Activated B cell treated with CpG ODN at 0.5 μM for 24 hours (primary cell): ENCODE results near the gene PTPN1. TPM values are rescaled to one million over a fixed set of nuclear protein-coding genes. Genes with fewer than 3 reads are reported as not detected.

ENCODE experiments used
- ATAC-seq: fragments of 200-7000 bp; cut with Tn5 transposase; one replicate; pipeline ENCODE4 v1.10.0; 2021; ENCODE audit warnings: low read depth, mild to moderate bottlenecking, moderate library complexity
- CTCF ChIA-PET: fragments of 350-600 bp; sonication (Branson Sonifier 250); formaldehyde crosslinking; loops from one replicate; lab custom pipeline; 2021; ENCODE audit warnings: antibody characterized with exemption; lab: Charles Lee
- POLR2A ChIA-PET: fragments of 350-600 bp; sonication (Branson Sonifier 250); formaldehyde crosslinking; loops from one replicate; lab custom pipeline; 2021; ENCODE audit warnings: antibody characterized with exemption; lab: Charles Lee
- DNase-seq: peaks from one replicate; pipeline ENCODE4 v3.0.0; 2022
- H3K27ac Mint-ChIP-seq: one replicate; pipeline ENCODE4 v1.8.0; 2020; ENCODE audit warnings: mixed read lengths
- H3K27me3 Mint-ChIP-seq: one replicate; pipeline ENCODE4 v1.8.0; 2021; ENCODE audit warnings: mixed read lengths
- H3K36me3 Mint-ChIP-seq: one replicate; pipeline ENCODE4 v1.8.0; 2021; ENCODE audit warnings: low read depth, mixed read lengths
- H3K4me1 Mint-ChIP-seq: one replicate; pipeline ENCODE4 v1.8.0; 2021; ENCODE audit warnings: mixed read lengths
- H3K4me3 Mint-ChIP-seq: one replicate; pipeline ENCODE4 v1.8.0; 2020; ENCODE audit warnings: mild to moderate bottlenecking, mixed read lengths
- H3K9me3 Mint-ChIP-seq: one replicate; pipeline ENCODE4 v1.8.0; 2020; ENCODE audit warnings: mixed read lengths
- intact Hi-C: fragments of 100-400 bp; cut with micrococcal nuclease; formaldehyde crosslinking; loops from one replicate; pipeline ENCODE4 v1.15.1; 2024
- total RNA-seq: library from RNA; stranded (reverse); gene quantifications from 2 replicates; pipeline ENCODE4 v1.2.3, GENCODE V29; 2022
- TF ChIP-seq, protein P1 (sequence below): fragments of 200-600 bp; IDR thresholded peaks from one replicate; pipeline ENCODE4 v1.8.0; 2022; ENCODE audit warnings: antibody characterized with exemption, mild to moderate bottlenecking

Gene PTPN1
- total RNA-seq, 1 donor from 2014 or later, result 227 TPM

- intact Hi-C loops, result loop anchor here (10.0 kb wide), 2 partner anchors 300 to 1240 kb away; partner anchors contain the start of gene ZNFX1
- H3K27me3 Mint-ChIP-seq, result no peaks in the 10 kb centered on the region
- DNase-seq (no peak), ATAC-seq (no peak)
- no peaks in the 10 kb centered on the region for H3K9me3 Mint-ChIP-seq
- ChIA-PET POLR2A (interaction anchor here (1.0 to 36.7 kb wide), 4 partner anchors 15 to 35 kb away, joined by 3 to 1679 read pairs (median 34); no protein-coding TSS in a partner anchor), CTCF (interaction anchor here (1.2 to 3.6 kb wide), 2 partner anchors 10 to 36 kb away, joined by 3 to 22 read pairs; no protein-coding TSS in a partner anchor)
- peaks cover 84% of the 10 kb centered on the region for H3K4me1 Mint-ChIP-seq
- H3K4me3 Mint-ChIP-seq, result peak overlapping the region; percentile 90
- H3K36me3 Mint-ChIP-seq, result peaks cover 75% of the 10 kb centered on the region
- H3K27ac Mint-ChIP-seq, result peak overlapping the region; percentile 96
- TF ChIP-seq, protein P1, sequence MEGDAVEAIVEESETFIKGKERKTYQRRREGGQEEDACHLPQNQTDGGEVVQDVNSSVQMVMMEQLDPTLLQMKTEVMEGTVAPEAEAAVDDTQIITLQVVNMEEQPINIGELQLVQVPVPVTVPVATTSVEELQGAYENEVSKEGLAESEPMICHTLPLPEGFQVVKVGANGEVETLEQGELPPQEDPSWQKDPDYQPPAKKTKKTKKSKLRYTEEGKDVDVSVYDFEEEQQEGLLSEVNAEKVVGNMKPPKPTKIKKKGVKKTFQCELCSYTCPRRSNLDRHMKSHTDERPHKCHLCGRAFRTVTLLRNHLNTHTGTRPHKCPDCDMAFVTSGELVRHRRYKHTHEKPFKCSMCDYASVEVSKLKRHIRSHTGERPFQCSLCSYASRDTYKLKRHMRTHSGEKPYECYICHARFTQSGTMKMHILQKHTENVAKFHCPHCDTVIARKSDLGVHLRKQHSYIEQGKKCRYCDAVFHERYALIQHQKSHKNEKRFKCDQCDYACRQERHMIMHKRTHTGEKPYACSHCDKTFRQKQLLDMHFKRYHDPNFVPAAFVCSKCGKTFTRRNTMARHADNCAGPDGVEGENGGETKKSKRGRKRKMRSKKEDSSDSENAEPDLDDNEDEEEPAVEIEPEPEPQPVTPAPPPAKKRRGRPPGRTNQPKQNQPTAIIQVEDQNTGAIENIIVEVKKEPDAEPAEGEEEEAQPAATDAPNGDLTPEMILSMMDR, result no peak
Observed at GRCh38 chr20:50514750-50515149, 4.6 kb downstream of the PTPN1 start.

- intact Hi-C loops, result loop anchor here (1.0 to 10.0 kb wide), 6 partner anchors 13 to 1241 kb away; partner anchors contain the start of gene ZNFX1
- CTCF ChIA-PET, result interaction anchor here (1.0 to 3.6 kb wide), 5 partner anchors 11 to 37 kb away, joined by 3 to 22 read pairs (median 3); no protein-coding TSS in a partner anchor
- POLR2A ChIA-PET, result interaction anchor here (0.6 to 36.7 kb wide), 7 partner anchors 17 to 73 kb away, joined by 3 to 1679 read pairs (median 8); no protein-coding TSS in a partner anchor
- DNase-seq, result no peak
- peak overlapping the region; percentile 90 for H3K4me3 Mint-ChIP-seq
- TF ChIP-seq, protein P1, result no peak
- no peaks in the 10 kb centered on the region for H3K27me3 Mint-ChIP-seq
- H3K36me3 Mint-ChIP-seq, result peaks cover 78% of the 10 kb centered on the region
- H3K27ac Mint-ChIP-seq, result peak overlapping the region; percentile 96
- ATAC-seq, result no peak
- H3K9me3 Mint-ChIP-seq, result no peaks in the 10 kb centered on the region
- peaks cover 91% of the 10 kb centered on the region for H3K4me1 Mint-ChIP-seq
Observed at GRCh38 chr20:50515471-50516106, 5.4 kb downstream of the PTPN1 start.

- ChIA-PET CTCF (interaction anchor here (1.0 to 3.6 kb wide), 9 partner anchors 9 to 54 kb away, joined by 3 to 22 read pairs (median 5); no protein-coding TSS in a partner anchor), POLR2A (interaction anchor here (0.5 to 36.7 kb wide), 11 partner anchors 9 to 72 kb away, joined by 3 to 1679 read pairs (median 6); no protein-coding TSS in a partner anchor)
- no peaks in the 10 kb centered on the region for H3K27me3 Mint-ChIP-seq
- H3K4me1 Mint-ChIP-seq, result peaks cover 95% of the 10 kb centered on the region
- peak overlapping the region; percentile 96 for H3K27ac Mint-ChIP-seq
- peaks cover 73% of the 10 kb centered on the region for H3K36me3 Mint-ChIP-seq
- TF ChIP-seq, protein P1, result no peak
- no peaks in the 10 kb centered on the region for H3K9me3 Mint-ChIP-seq
- DNase-seq (no peak), ATAC-seq (peak; percentile 78)
- intact Hi-C loops, result loop anchor here (1.0 to 10.0 kb wide), 6 partner anchors 12 to 1242 kb away; partner anchors contain the start of gene ZNFX1
- H3K4me3 Mint-ChIP-seq, result peak overlapping the region; percentile 90
Observed at GRCh38 chr20:50516180-50516934, 6.2 kb downstream of the PTPN1 start.

- Mint-ChIP-seq H3K36me3 (peaks cover 76% of the 10 kb centered on the region), H3K4me1 (peaks cover 98% of the 10 kb centered on the region), H3K27ac (peak overlapping the region; percentile 96), H3K9me3 (no peaks in the 10 kb centered on the region), H3K4me3 (peak overlapping the region; percentile 90), H3K27me3 (no peaks in the 10 kb centered on the region)
- ChIA-PET CTCF (interaction anchor here (1.0 to 3.6 kb wide), 8 partner anchors 9 to 53 kb away, joined by 3 to 22 read pairs (median 6); no protein-coding TSS in a partner anchor), POLR2A (interaction anchor here (0.5 to 36.7 kb wide), 9 partner anchors 10 to 69 kb away, joined by 3 to 1679 read pairs (median 6); no protein-coding TSS in a partner anchor)
- ATAC-seq, result no peak
- DNase-seq, result no peak
- TF ChIP-seq, protein P1, result no peak
- intact Hi-C loops, result loop anchor here (1.0 to 10.0 kb wide), 6 partner anchors 11 to 1242 kb away; partner anchors contain the start of gene ZNFX1
Observed at GRCh38 chr20:50516935-50517816, 7.0 kb downstream of the PTPN1 start.
